ENCODE measurements around the gene ATF4.

DNA sequence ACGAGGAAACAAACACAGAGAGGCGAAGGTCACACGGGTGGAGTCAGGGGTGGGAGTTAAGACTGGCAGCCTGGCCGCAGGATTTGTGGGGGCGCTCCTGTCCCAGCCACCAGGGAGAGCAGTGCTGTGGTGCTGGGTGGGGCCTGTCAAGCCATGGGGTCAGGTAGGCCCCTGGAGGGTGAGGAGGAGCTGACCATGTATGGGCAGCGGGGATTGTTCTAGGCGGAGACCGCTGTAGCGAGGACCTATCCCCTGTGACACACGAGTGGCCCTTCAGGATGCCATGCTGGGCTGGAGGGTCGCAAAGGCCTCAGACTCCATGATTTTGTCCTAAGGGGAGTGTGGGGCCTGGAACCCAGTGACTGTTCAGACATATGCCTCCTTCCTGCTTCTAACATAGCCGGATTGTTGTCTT, 13.7 kb downstream of the ATF4 start:
- TF ChIP-seq, protein P1, sequence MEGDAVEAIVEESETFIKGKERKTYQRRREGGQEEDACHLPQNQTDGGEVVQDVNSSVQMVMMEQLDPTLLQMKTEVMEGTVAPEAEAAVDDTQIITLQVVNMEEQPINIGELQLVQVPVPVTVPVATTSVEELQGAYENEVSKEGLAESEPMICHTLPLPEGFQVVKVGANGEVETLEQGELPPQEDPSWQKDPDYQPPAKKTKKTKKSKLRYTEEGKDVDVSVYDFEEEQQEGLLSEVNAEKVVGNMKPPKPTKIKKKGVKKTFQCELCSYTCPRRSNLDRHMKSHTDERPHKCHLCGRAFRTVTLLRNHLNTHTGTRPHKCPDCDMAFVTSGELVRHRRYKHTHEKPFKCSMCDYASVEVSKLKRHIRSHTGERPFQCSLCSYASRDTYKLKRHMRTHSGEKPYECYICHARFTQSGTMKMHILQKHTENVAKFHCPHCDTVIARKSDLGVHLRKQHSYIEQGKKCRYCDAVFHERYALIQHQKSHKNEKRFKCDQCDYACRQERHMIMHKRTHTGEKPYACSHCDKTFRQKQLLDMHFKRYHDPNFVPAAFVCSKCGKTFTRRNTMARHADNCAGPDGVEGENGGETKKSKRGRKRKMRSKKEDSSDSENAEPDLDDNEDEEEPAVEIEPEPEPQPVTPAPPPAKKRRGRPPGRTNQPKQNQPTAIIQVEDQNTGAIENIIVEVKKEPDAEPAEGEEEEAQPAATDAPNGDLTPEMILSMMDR (IDR thresholded peaks at IDR 0.05 in 2 of 3, conservative IDR thresholded peaks at IDR 0.05 in 1 of 3; ENCODE audit: borderline replicate concordance in 1 of 3, insufficient read depth in 1 of 3, low read depth in 2 of 3, low read length in 2 of 3) = no peak
- TF ChIP-seq POLR2A (IDR thresholded peaks at IDR 0.05; ENCODE audit: borderline replicate concordance, extremely low read depth, insufficient read depth, insufficient read length) (no peak), EZH2 (IDR thresholded peaks at IDR 0.05) (no peak), RAD21 (IDR thresholded peaks at IDR 0.05; ENCODE audit: low read depth) (no peak), EZH2phosphoT487 (IDR thresholded peaks at IDR 0.05; ENCODE audit: borderline replicate concordance) (no peak)
- TF ChIP-seq, protein P2, sequence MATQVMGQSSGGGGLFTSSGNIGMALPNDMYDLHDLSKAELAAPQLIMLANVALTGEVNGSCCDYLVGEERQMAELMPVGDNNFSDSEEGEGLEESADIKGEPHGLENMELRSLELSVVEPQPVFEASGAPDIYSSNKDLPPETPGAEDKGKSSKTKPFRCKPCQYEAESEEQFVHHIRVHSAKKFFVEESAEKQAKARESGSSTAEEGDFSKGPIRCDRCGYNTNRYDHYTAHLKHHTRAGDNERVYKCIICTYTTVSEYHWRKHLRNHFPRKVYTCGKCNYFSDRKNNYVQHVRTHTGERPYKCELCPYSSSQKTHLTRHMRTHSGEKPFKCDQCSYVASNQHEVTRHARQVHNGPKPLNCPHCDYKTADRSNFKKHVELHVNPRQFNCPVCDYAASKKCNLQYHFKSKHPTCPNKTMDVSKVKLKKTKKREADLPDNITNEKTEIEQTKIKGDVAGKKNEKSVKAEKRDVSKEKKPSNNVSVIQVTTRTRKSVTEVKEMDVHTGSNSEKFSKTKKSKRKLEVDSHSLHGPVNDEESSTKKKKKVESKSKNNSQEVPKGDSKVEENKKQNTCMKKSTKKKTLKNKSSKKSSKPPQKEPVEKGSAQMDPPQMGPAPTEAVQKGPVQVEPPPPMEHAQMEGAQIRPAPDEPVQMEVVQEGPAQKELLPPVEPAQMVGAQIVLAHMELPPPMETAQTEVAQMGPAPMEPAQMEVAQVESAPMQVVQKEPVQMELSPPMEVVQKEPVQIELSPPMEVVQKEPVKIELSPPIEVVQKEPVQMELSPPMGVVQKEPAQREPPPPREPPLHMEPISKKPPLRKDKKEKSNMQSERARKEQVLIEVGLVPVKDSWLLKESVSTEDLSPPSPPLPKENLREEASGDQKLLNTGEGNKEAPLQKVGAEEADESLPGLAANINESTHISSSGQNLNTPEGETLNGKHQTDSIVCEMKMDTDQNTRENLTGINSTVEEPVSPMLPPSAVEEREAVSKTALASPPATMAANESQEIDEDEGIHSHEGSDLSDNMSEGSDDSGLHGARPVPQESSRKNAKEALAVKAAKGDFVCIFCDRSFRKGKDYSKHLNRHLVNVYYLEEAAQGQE (IDR thresholded peaks at IDR 0.05; ENCODE audit: low read depth) = no peak
